Measurements from ENCODE around the gene C12orf43.
A peak's percentile ranks its signal among the peaks of the same experiment; 100 is the strongest.

The C12orf43 gene

GRCh38 chr12:121018860-121019617 lies 2.8 kb upstream of the C12orf43 start:
- H3K27ac Mint-ChIP-seq, result peak overlapping the region; percentile 42 to 77
- H3K4me1 Mint-ChIP-seq (ENCODE audit: low read depth in 2 of 2), result peaks cover 14% of the 10 kb centered on the region in 2 donors
- DNase-seq (no peak), ATAC-seq (replicated peaks) (no peak)
- H3K4me3 Mint-ChIP-seq, result no peak overlapping the region
- no peaks in the 10 kb centered on the region for H3K9me3 Mint-ChIP-seq
- H3K27me3 Mint-ChIP-seq, result no peaks in the 10 kb centered on the region
- peaks cover 52% of the 10 kb centered on the region for H3K36me3 Mint-ChIP-seq (ENCODE audit: insufficient read depth)

GRCh38 chr12:121017966-121018491 lies 1.7 kb upstream of the C12orf43 start:
- Mint-ChIP-seq H3K27ac (peak overlapping the region in 1 of 2 donors; percentile 77), H3K4me1 (ENCODE audit: low read depth in 2 of 2) (peaks cover 13 to 14% of the 10 kb centered on the region in 2 donors), H3K27me3 (no peaks in the 10 kb centered on the region)

GRCh38 chr12:121013715-121014114 lies 2.6 kb downstream of the C12orf43 start:
- no peak for ATAC-seq (replicated peaks)
- H3K4me3 Mint-ChIP-seq, result no peak overlapping the region
- H3K4me1 Mint-ChIP-seq (ENCODE audit: low read depth in 2 of 2), result peaks cover 14 to 17% of the 10 kb centered on the region in 2 donors
- DNase-seq, result no peak
- H3K9me3 Mint-ChIP-seq, result no peaks in the 10 kb centered on the region
- H3K27me3 Mint-ChIP-seq, result no peaks in the 10 kb centered on the region
- H3K27ac Mint-ChIP-seq, result no peak overlapping the region
- peaks cover 33% of the 10 kb centered on the region for H3K36me3 Mint-ChIP-seq (ENCODE audit: insufficient read depth)

More at GRCh38 chr12:121017966-121018491, 1.7 kb upstream of the C12orf43 start:
- DNase-seq (no peak), ATAC-seq (replicated peaks) (no peak)
- peaks cover 46% of the 10 kb centered on the region for H3K36me3 Mint-ChIP-seq (ENCODE audit: insufficient read depth)
- H3K9me3 Mint-ChIP-seq, result no peaks in the 10 kb centered on the region
- H3K4me3 Mint-ChIP-seq, result no peak overlapping the region

DNA sequence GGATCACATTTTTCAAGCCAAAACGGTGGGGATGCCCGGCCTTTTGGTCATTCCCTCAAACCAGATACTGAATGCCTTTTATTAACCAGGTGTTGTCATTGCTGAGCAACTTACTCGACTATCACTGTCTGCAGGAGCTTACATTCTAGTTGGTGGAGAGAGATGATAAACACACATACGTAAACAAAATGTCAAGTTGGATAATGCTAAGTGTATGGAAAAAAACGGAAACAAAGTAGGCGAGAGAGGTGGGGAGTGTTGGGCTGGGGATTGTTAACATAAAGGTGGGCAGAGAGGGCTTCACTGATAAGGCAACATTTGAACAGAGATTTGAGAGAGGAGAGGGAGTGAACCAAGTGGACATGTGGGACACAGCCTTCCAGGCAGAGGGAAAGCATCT lies 4.5 kb downstream of the C12orf43 start:
- ATAC-seq (replicated peaks), result no peak
- no peaks in the 10 kb centered on the region for H3K9me3 Mint-ChIP-seq
- H3K27me3 Mint-ChIP-seq, result no peaks in the 10 kb centered on the region
- H3K4me1 Mint-ChIP-seq (ENCODE audit: low read depth in 2 of 2), result peaks cover 14 to 17% of the 10 kb centered on the region in 2 donors
- H3K27ac Mint-ChIP-seq, result no peak overlapping the region
- H3K4me3 Mint-ChIP-seq, result no peak overlapping the region
- no peak for DNase-seq
- H3K36me3 Mint-ChIP-seq (ENCODE audit: insufficient read depth), result peaks cover 33% of the 10 kb centered on the region

GRCh38 chr12:121010860-121011259 lies 5.4 kb downstream of the C12orf43 start:
- Mint-ChIP-seq H3K36me3 (ENCODE audit: insufficient read depth) (peaks cover 30% of the 10 kb centered on the region), H3K4me1 (ENCODE audit: low read depth in 2 of 2) (peaks cover 8 to 11% of the 10 kb centered on the region in 2 donors), H3K27ac (no peak overlapping the region), H3K4me3 (no peak overlapping the region), H3K27me3 (no peaks in the 10 kb centered on the region), H3K9me3 (no peaks in the 10 kb centered on the region)
- ATAC-seq (replicated peaks), result no peak
- DNase-seq, result no peak

DNA sequence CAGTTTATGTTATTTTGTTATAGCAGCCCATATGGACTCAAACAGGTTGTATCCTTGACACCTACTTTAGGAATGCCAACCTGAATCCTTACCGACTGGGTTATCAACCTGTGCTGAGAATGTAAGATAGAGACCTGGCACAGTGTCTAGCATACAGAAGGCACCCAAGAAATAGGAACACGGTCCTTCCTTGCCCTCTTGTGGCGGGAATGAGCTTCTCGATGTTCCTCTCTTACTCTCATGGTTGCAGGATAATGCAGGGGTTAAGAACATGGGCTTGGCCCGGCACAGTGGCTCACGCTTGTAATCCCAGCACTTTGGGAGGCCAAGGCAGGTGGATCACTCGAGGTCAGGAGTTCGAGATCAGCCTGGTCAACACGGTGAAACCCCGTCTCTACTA lies 6.5 kb downstream of the C12orf43 start:
- H3K27me3 Mint-ChIP-seq, result no peaks in the 10 kb centered on the region
- peaks cover 7 to 13% of the 10 kb centered on the region in 2 donors for H3K4me1 Mint-ChIP-seq (ENCODE audit: low read depth in 2 of 2)
- H3K9me3 Mint-ChIP-seq, result no peaks in the 10 kb centered on the region
- no peak for DNase-seq
- no peak overlapping the region for H3K4me3 Mint-ChIP-seq
- ATAC-seq (replicated peaks), result no peak
- peaks cover 39% of the 10 kb centered on the region for H3K36me3 Mint-ChIP-seq (ENCODE audit: insufficient read depth)
- H3K27ac Mint-ChIP-seq, result no peak overlapping the region

GRCh38 chr12:121008347-121009098 lies 7.8 kb downstream of the C12orf43 start:
- no peaks in the 10 kb centered on the region for H3K9me3 Mint-ChIP-seq
- H3K4me3 Mint-ChIP-seq, result no peak overlapping the region
- ATAC-seq (replicated peaks) (no peak), DNase-seq (no peak)
- peaks cover 5 to 13% of the 10 kb centered on the region in 2 donors for H3K4me1 Mint-ChIP-seq (ENCODE audit: low read depth in 2 of 2)
- H3K36me3 Mint-ChIP-seq (ENCODE audit: insufficient read depth), result peaks cover 39% of the 10 kb centered on the region
- no peaks in the 10 kb centered on the region for H3K27me3 Mint-ChIP-seq
- H3K27ac Mint-ChIP-seq, result no peak overlapping the region

DNA sequence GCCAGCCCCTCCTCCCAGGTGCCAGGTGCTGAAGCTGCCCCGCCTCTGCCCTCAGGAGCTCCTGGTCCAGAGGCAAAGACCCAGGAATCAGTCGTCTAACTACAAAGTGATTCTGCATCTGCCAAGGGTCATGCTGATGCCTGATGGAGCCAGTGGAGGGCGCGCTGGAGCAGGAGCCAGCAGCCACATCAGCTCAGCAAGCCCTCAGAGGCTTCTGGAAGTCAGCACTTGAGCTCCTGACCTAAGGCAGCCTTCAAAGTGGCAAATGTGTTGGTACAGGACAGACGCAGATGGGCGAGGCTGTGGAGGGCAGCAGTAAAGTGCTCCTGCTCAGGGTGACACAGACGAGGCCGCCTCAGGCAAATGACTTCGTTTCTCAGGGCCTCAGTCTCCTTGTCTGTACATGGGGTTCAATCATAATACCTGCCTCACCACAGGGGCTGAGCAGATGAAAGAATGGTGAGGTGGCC lies 10.9 kb downstream of the C12orf43 start:
- peak overlapping the region; percentile 5 to 92 for H3K27ac Mint-ChIP-seq
- peak; percentile 72 for ATAC-seq (replicated peaks)
- peaks cover 5 to 9% of the 10 kb centered on the region in 2 donors for H3K4me1 Mint-ChIP-seq (ENCODE audit: low read depth in 2 of 2)
- peak; percentile 34 to 54 (median 53) for DNase-seq
- no peaks in the 10 kb centered on the region for H3K27me3 Mint-ChIP-seq
- no peaks in the 10 kb centered on the region for H3K9me3 Mint-ChIP-seq
- no peak overlapping the region for H3K4me3 Mint-ChIP-seq
- H3K36me3 Mint-ChIP-seq (ENCODE audit: insufficient read depth), result peaks cover 47% of the 10 kb centered on the region

- DNase-seq (no peak), ATAC-seq (replicated peaks) (no peak)
- peaks cover 5 to 9% of the 10 kb centered on the region in 2 donors for H3K4me1 Mint-ChIP-seq (ENCODE audit: low read depth in 2 of 2)
- H3K36me3 Mint-ChIP-seq (ENCODE audit: insufficient read depth), result peaks cover 39% of the 10 kb centered on the region
- H3K4me3 Mint-ChIP-seq, result no peak overlapping the region
- H3K27ac Mint-ChIP-seq, result peak overlapping the region; percentile 5 to 92
- no peaks in the 10 kb centered on the region for H3K27me3 Mint-ChIP-seq
- H3K9me3 Mint-ChIP-seq, result no peaks in the 10 kb centered on the region
Observed at GRCh38 chr12:121004253-121004815, 12.0 kb downstream of the C12orf43 start.

GRCh38 chr12:121003650-121004049 lies 12.6 kb downstream of the C12orf43 start:
- Mint-ChIP-seq H3K36me3 (ENCODE audit: insufficient read depth) (peaks cover 34% of the 10 kb centered on the region), H3K27ac (no peak overlapping the region), H3K9me3 (no peaks in the 10 kb centered on the region), H3K4me3 (no peak overlapping the region), H3K27me3 (no peaks in the 10 kb centered on the region), H3K4me1 (ENCODE audit: low read depth in 2 of 2) (peaks cover 5 to 9% of the 10 kb centered on the region in 2 donors)
- no peak for ATAC-seq (replicated peaks)
- DNase-seq, result no peak

DNA sequence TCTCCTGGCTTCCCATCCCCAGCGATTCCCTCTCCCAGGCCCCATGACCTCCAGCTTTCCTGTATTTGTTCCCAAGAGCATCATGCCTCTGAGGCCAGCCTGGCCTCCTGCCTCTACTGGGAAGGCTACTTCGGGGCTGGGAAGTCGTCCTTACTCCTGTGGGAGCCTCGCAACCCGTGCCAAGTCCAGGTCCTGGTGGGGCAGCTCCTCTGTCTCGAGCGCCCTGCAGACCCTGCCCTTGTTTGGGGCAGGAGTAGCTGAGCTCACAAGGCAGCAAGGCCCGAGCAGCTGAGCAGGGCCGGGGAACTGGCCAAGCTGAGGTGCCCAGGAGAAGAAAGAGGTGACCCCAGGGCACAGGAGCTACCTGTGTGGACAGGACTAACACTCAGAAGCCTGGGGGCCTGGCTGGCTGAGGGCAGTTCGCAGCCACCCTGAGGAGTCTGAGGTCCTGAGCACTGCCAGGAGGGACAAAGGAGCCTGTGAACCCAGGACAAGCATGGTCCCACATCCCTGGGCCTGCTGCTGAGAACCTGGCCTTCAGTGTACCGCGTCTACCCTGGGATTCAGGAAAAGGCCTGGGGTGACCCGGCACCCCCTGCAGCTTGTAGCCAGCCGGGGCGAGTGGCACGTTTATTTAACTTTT lies 14.3 kb downstream of the C12orf43 start:
- Mint-ChIP-seq H3K4me3 (no peak overlapping the region), H3K36me3 (ENCODE audit: insufficient read depth) (peaks cover 29% of the 10 kb centered on the region), H3K4me1 (ENCODE audit: low read depth in 2 of 2) (peaks cover 5 to 9% of the 10 kb centered on the region in 2 donors)

DNA sequence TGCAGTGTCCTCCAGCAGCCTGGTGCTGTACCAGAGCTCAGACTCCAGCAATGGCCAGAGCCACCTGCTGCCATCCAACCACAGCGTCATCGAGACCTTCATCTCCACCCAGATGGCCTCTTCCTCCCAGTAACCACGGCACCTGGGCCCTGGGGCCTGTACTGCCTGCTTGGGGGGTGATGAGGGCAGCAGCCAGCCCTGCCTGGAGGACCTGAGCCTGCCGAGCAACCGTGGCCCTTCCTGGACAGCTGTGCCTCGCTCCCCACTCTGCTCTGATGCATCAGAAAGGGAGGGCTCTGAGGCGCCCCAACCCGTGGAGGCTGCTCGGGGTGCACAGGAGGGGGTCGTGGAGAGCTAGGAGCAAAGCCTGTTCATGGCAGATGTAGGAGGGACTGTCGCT lies 15.2 kb downstream of the C12orf43 start:
- Mint-ChIP-seq H3K27ac (no peak overlapping the region), H3K9me3 (no peaks in the 10 kb centered on the region), H3K4me3 (no peak overlapping the region), H3K36me3 (ENCODE audit: insufficient read depth) (peaks cover 29% of the 10 kb centered on the region), H3K27me3 (peaks cover 0 to under 1% of the 10 kb centered on the region in 2 donors), H3K4me1 (ENCODE audit: low read depth in 2 of 2) (peaks cover 5 to 9% of the 10 kb centered on the region in 2 donors)
- ATAC-seq (replicated peaks), result no peak
- DNase-seq, result no peak

More for the DNA sequence above, 14.3 kb downstream of the C12orf43 start:
- Mint-ChIP-seq H3K27ac (peak overlapping the region in 1 of 2 donors; percentile 67), H3K9me3 (no peaks in the 10 kb centered on the region), H3K27me3 (no peaks in the 10 kb centered on the region)
- no peak for DNase-seq
- no peak for ATAC-seq (replicated peaks)

GRCh38 chr12:121000530-121000929 lies 15.8 kb downstream of the C12orf43 start:
- DNase-seq (no peak), ATAC-seq (replicated peaks) (no peak)
- peaks cover 24% of the 10 kb centered on the region for H3K36me3 Mint-ChIP-seq (ENCODE audit: insufficient read depth)
- no peak overlapping the region for H3K27ac Mint-ChIP-seq
- H3K9me3 Mint-ChIP-seq, result peaks cover 0 to 2% of the 10 kb centered on the region in 2 donors
- peaks cover 4 to 6% of the 10 kb centered on the region in 2 donors for H3K27me3 Mint-ChIP-seq
- H3K4me3 Mint-ChIP-seq, result no peak overlapping the region
- peaks cover 4 to 8% of the 10 kb centered on the region in 2 donors for H3K4me1 Mint-ChIP-seq (ENCODE audit: low read depth in 2 of 2)
